Muscle layer of duodenum (tissue), 2 donors: ENCODE results near the gene ZW10.

Experiments used
- H3K27ac ChIP-seq: one replicate; pipeline ENCODE4 v1.7.0; 2013; ENCODE audit warnings: mild to moderate bottlenecking, low read length
- H3K27me3 ChIP-seq: one replicate; pipeline ENCODE4 v1.7.0; 2013; ENCODE audit warnings: low read depth, mild to moderate bottlenecking, control low read depth, low read length
- H3K36me3 ChIP-seq, 2 donors: one replicate each; pipeline ENCODE4 v1.7.0; 2013; ENCODE audit warnings: low read length in 2 of 2, control low read depth in 1 of 2, mild to moderate bottlenecking in 1 of 2; ENCODE audit not compliant: insufficient read depth in 2 of 2, control insufficient read depth in 1 of 2
- H3K4me1 ChIP-seq, 2 donors: one replicate each; pipeline ENCODE4 v1.7.0; 2013; ENCODE audit warnings: low read length in 2 of 2, mild to moderate bottlenecking in 2 of 2, control low read depth in 1 of 2, moderate library complexity in 1 of 2; ENCODE audit not compliant: insufficient read depth in 2 of 2, control insufficient read depth in 1 of 2
- H3K4me3 ChIP-seq, 2 donors: one replicate each; pipeline ENCODE4 v1.7.0; 2013; ENCODE audit warnings: low read length in 2 of 2, low read depth in 1 of 2, mild to moderate bottlenecking in 1 of 2
- H3K9me3 ChIP-seq, 2 donors: one replicate each; pipeline ENCODE4 v1.7.0; 2013; ENCODE audit warnings: low read length in 2 of 2, control low read depth in 1 of 2, mild to moderate bottlenecking in 1 of 2; ENCODE audit not compliant: control insufficient read depth in 1 of 2
- donor health status: healthy.

ZW10 gene

DNA sequence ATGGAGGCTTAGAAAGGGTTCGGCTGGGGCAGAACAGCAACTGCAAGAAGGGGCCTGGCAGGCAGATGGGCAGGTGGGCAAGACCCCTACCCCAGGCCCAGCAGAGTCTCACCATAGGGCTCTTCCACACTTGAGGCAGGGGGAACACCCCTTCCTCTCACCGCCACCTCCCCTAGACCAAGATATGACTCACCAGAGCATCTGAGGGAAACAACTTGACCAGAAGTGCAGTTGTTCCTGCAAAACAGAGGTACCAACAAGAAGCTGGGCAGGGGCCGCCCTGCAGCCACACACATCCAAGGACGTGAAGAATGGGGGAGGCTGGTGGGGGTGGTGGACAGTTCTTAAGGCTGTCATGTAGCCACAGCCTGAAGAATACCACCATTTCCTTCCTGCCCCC lies 78.3 kb downstream of the ZW10 start:
- Histone ChIP-seq H3K36me3 (peaks cover 0 to 7% of the 10 kb centered on the region in 2 donors), H3K27ac (no peak overlapping the region), H3K4me1 (no peaks in the 10 kb centered on the region), H3K9me3 (no peaks in the 10 kb centered on the region), H3K27me3 (no peaks in the 10 kb centered on the region), H3K4me3 (no peak overlapping the region)

DNA sequence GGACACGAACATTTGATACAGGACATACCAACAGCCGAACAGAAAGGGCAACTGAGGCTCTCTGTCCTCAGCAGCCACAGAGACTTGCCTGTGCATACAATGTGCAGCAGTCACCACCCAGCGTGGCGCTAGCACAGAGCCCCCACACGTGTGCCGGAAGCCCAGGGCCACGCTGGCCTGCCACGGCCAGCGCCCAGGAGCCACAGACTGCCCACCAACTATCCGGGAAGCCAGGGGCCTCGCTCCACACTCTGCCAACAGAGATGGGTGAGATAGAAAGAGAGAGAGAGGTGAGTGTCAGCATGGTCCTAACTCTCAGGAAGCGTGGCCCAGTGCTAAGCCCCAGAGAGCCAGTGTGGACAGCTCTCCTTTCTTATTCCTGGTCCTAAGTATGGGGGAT lies 79.1 kb downstream of the ZW10 start:
- Histone ChIP-seq H3K36me3 (peaks cover 0 to 7% of the 10 kb centered on the region in 2 donors), H3K27ac (no peak overlapping the region), H3K27me3 (no peaks in the 10 kb centered on the region), H3K4me3 (no peak overlapping the region), H3K9me3 (no peaks in the 10 kb centered on the region), H3K4me1 (no peaks in the 10 kb centered on the region)

DNA sequence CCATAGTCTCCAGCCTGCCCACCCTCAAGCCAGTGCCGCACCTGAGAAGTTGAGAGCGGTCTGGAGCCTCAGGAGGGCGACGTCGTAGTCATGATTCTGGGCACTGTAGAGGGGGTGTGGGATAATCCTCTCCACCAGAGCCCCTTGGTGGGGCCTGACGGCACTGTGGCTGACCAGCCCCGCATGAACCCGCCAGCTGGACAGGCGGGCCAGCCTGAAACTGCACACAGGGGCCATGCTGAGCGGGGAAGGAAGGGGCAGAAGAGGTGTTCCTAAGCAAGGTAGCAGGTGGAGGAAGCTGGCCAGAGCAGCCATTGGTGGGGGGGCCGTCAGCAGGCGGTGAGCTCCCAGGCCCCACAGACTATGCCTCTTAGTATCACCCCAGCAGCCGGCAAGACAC lies 80.5 kb downstream of the ZW10 start:
- Histone ChIP-seq H3K27me3 (no peaks in the 10 kb centered on the region), H3K4me1 (no peaks in the 10 kb centered on the region), H3K27ac (no peak overlapping the region), H3K4me3 (no peak overlapping the region), H3K36me3 (peaks cover 0 to 7% of the 10 kb centered on the region in 2 donors), H3K9me3 (no peaks in the 10 kb centered on the region)

DNA sequence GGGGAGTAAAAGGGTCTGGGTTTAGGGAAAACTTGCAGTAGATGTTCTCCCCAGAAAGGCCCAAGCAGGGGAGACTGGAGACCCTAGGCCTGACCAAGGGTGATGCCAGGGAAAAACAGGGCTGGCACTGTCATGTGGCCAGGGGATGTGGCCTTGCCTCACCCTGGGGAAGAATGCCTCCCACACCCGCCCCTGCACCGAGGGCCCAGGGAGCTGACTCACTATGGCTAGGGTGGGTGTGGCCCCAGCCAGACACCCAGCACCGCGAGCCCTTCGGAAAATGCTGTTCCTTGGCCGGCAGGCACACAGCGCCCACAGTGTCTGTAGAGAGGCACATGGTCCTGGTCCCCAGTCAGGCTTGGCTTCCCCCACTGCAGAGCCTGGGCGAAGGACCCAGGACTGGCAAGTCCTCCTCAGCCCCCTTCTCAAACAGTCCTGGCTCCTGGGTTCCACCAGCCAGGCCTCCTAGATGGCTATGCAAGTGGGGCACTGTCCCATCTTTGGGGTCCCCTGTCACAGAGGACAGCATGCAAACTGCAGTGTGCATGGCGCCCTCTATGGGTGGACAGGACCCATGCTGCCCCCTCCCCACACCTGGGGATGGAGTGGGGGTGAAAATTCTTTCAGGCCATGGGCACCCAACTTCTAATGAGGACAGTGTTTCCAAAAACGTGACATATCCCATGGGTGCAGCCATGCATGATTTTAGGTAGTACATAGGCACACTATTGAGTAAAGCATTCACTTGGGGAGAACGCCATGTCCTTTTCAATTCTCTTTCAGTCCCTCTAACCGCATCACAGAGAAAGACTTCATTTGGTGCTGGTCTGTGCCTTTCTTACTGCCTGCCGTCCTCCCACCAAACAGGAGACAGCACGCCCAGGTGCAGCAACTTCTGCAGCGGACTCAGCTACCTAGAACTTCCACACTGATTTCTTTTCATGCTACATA lies 82.6 kb downstream of the ZW10 start:
- H3K27ac ChIP-seq, result no peak overlapping the region
- no peak overlapping the region for H3K4me3 ChIP-seq

DNA sequence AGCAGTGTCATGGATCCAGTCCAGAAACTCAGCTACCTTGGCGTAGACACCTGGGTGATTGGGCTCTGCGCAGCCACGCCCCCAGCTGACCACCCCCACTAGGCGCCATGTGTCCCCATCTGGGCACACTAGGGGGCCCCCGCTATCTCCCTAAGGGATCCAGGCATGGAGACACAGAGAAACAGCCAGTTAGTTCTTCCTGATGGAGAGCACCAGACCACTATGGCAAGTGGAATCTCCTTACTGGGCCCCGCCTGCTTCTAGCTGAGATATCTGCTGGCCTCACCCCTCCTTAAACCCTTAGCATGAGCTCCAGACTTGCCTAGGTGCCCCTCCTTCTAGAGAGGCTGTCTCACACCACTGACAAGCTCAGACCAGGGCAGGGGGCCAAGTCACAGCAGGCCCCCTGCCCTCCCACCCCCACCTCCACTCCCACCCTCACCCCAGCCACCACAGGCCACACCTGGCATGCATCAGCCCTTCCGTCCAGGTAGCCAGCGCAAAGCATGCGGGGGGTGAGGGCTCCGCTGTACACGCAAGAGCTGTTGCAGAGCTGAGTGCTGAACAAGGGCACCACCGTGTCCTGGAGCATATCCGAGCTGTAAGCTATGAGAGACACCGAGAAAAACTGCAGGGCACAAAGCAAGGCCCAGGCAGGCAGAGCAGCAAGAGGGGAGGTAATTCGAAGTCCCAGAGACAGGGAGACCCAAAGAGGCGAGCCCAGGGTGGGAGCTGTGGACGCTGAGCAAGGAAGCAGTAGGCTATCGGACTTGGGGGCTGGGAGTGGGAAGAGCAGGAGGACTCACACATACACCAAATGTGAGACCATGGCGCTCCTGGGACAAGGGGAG lies 83.5 kb downstream of the ZW10 start:
- Histone ChIP-seq H3K4me3 (no peak overlapping the region), H3K9me3 (no peaks in the 10 kb centered on the region), H3K4me1 (no peaks in the 10 kb centered on the region), H3K27me3 (no peaks in the 10 kb centered on the region), H3K36me3 (no peaks in the 10 kb centered on the region), H3K27ac (no peak overlapping the region)

More for the DNA sequence above, 82.6 kb downstream of the ZW10 start:
- H3K9me3 ChIP-seq, result no peaks in the 10 kb centered on the region
- no peaks in the 10 kb centered on the region for H3K27me3 ChIP-seq
- peaks cover 0 to 7% of the 10 kb centered on the region in 2 donors for H3K36me3 ChIP-seq
- H3K4me1 ChIP-seq, result no peaks in the 10 kb centered on the region

DNA sequence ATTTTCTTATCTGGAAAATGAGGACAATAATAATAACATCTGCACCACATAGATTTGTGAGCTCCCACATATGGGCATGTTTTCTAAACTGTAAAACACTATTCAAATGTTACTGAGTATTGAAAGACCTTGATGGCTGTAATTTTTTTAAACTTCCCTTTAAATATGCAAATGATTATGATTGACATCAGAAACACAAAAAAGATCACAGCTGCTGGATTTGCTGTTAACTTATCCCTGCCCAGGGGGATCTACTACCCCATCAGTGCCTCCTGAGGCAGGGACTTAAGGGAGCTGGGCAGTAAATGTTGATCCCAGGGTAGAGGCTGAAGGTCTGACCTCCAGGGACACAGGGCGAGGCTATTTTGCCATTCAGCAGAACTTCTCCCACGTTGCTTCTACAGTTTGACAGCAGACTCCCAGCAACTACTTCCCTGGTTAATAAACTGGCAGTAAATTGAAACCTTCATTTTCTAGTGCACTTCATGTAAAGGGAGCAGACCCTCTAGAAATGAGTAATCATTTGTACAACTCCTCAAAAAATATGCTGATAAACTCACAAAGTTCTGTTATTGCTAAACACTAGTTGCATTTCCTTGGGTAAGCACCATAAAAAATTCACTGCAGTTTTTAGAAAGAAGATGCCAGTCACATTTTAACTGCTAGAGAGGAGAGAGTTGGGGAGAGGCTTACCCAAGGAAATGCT lies 87.7 kb downstream of the ZW10 start:
- H3K4me1 ChIP-seq, result peaks cover 0 to 10% of the 10 kb centered on the region in 2 donors
- H3K36me3 ChIP-seq, result no peaks in the 10 kb centered on the region
- no peak overlapping the region for H3K27ac ChIP-seq
- no peak overlapping the region for H3K4me3 ChIP-seq
- H3K27me3 ChIP-seq, result no peaks in the 10 kb centered on the region
- no peaks in the 10 kb centered on the region for H3K9me3 ChIP-seq

DNA sequence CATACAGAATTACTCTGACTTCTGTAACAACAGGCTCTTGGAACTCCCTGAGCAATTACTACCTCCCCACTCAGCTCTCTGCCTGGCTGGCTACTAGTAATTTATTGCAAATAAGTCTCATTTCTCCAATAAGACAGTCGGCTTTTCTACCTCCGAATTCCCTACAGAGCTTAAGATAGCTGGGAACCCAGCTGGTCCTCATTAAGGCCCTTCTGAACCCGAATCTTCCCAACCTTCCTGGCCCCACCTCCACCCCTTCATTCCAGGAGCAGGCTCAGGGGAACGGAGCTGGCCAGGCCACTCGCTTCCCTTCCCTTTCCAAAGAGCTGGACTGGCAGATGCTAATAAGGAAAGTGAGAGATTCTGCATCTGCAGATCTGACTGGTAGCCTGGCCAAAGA lies 89.0 kb downstream of the ZW10 start:
- H3K9me3 ChIP-seq, result no peaks in the 10 kb centered on the region
- no peaks in the 10 kb centered on the region for H3K36me3 ChIP-seq

DNA sequence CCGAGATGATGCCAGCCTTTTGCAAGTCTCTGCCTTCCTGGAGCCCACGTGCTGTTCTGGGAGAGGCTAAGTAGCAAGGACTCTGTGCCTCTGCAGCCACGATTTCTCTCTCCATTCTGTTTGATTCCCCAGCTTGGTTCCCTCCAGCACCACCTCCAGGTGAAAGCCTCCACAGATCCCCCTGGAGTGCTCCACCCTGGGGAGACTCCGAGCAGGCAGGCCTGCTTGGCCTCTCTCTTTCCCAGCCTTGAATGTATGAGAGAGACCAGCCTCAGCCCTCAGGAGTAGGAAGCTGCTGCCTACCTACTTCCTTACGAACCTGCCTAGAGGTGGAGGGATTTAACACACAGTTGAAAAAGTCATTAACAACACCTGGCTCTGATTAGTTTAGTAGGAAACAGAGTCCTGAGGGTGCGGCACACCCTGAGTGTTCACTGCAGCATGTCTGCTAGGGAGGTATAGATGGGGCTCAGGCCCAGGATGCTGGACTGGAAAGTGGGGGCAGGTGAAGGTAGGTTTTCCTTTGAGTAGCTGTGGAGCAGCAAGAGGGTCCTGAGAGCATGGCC lies 89.9 kb downstream of the ZW10 start:
- Histone ChIP-seq H3K4me1 (peaks cover 0 to 10% of the 10 kb centered on the region in 2 donors), H3K27ac (no peak overlapping the region), H3K27me3 (no peaks in the 10 kb centered on the region), H3K4me3 (no peak overlapping the region), H3K9me3 (no peaks in the 10 kb centered on the region), H3K36me3 (no peaks in the 10 kb centered on the region)

More for the DNA sequence above, 89.0 kb downstream of the ZW10 start:
- Histone ChIP-seq H3K4me1 (peaks cover 0 to 10% of the 10 kb centered on the region in 2 donors), H3K27me3 (no peaks in the 10 kb centered on the region), H3K27ac (no peak overlapping the region), H3K4me3 (no peak overlapping the region)
